NCI-H82 treated with DMSO at 0.1 percent for 48 hours (cell line): ENCODE results near the gene LRRK1.
"Not testable (repeated sequence)": the region's sequence is repeated elsewhere in the genome, so short reads cannot be mapped to it uniquely, and the experiment has no call there.

Experiments
- DNase-seq: peaks from one replicate; lab custom pipeline; 2025; ENCODE audit not compliant: unreplicated experiment; lab: John Stamatoyannopoulos, UW

The LRRK1 gene

GRCh38 chr15:101066501-101067408, 147.6 kb downstream of the LRRK1 start:
- no peak for DNase-seq

GRCh38 chr15:101067660-101068522, 148.7 kb downstream of the LRRK1 start:
- no peak for DNase-seq

- no peak for DNase-seq
These were observed 149.4 kb downstream of the LRRK1 start for GRCh38 chr15:101068523-101068960.

- no peak for DNase-seq
These were observed 149.9 kb downstream of the LRRK1 start for GRCh38 chr15:101068961-101069653.

- DNase-seq = no peak
These were observed 150.5 kb downstream of the LRRK1 start for GRCh38 chr15:101069654-101069973.

GRCh38 chr15:101070024-101070423, 150.9 kb downstream of the LRRK1 start:
- no peak for DNase-seq

- DNase-seq = no peak
These were observed 151.5 kb downstream of the LRRK1 start for GRCh38 chr15:101070502-101071273.

GRCh38 chr15:101071651-101072050, 152.5 kb downstream of the LRRK1 start:
- no peak for DNase-seq

- not testable (repeated sequence) for DNase-seq
These were observed 153.1 kb downstream of the LRRK1 start for GRCh38 chr15:101072235-101072634.

- not testable (repeated sequence) for DNase-seq
These were observed 158.9 kb downstream of the LRRK1 start for GRCh38 chr15:101077806-101078668.

GRCh38 chr15:101078669-101079323, 159.6 kb downstream of the LRRK1 start:
- DNase-seq = no peak

- DNase-seq = no peak
These were observed 162.7 kb downstream of the LRRK1 start for GRCh38 chr15:101081900-101082299.

GRCh38 chr15:101083336-101084045, 164.3 kb downstream of the LRRK1 start:
- DNase-seq = no peak

- DNase-seq = no peak
These were observed 165.6 kb downstream of the LRRK1 start for GRCh38 chr15:101084801-101085200.

GRCh38 chr15:101085311-101085700, 166.1 kb downstream of the LRRK1 start:
- no peak for DNase-seq

- no peak for DNase-seq
These were observed 167.4 kb downstream of the LRRK1 start for GRCh38 chr15:101086394-101087171.

- no peak for DNase-seq
These were observed 168.1 kb downstream of the LRRK1 start for GRCh38 chr15:101087172-101087769.
